ENCODE measurements around the gene KIF26A. TPM values are rescaled to one million over a fixed set of nuclear protein-coding genes. Genes with fewer than 3 reads are reported as not detected.

Gene KIF26A
- total and polyA plus RNA-seq, 2 donors (not counting 1 experiment from before 2014, with no cell fraction given) = 0.15 TPM; not detected in 1

GRCh38 chr14:104158827-104159798 lies 20.7 kb downstream of the KIF26A start:
- H3K4me2 ChIP-seq (replicated peaks; ENCODE audit: low read depth, low read length, poor library complexity, severe bottlenecking) = no peak overlapping the region
- ChIA-PET CTCF (no interaction called here), POLR2A (no interaction called here)
- no peak overlapping the region for H3K4me3 ChIP-seq (ENCODE audit: control extremely low read depth in 1 of 5, extremely low read depth in 1 of 5, insufficient read depth in 1 of 5, low read depth in 2 of 5, low read length in 4 of 5)
- no peak overlapping the region for H3K9ac ChIP-seq (ENCODE audit: low read length)
- no peaks in the 10 kb centered on the region for H3K36me3 ChIP-seq (replicated peaks in 1 of 2; ENCODE audit: control extremely low read depth in 1 of 2, control insufficient read depth in 1 of 2, extremely low read depth in 1 of 2, insufficient read depth in 2 of 2, low read length in 1 of 2)
- no peaks in the 10 kb centered on the region for H3K79me2 ChIP-seq (ENCODE audit: control insufficient read depth, insufficient read depth, low read length)
- H3K4me1 ChIP-seq (ENCODE audit: control insufficient read depth in 2 of 2, insufficient read depth in 2 of 2, low read length in 2 of 2) = no peaks in the 10 kb centered on the region
- no peaks in the 10 kb centered on the region for H3K9me3 ChIP-seq (ENCODE audit: control extremely low read depth in 1 of 3, control insufficient read depth in 2 of 3, insufficient read depth in 1 of 3, low read length in 2 of 3)
- no peaks in the 10 kb centered on the region for H4K20me1 ChIP-seq (ENCODE audit: control insufficient read depth, insufficient read depth, low read length, poor library complexity, severe bottlenecking)
- no peak overlapping the region for H2AFZ ChIP-seq (ENCODE audit: insufficient read depth, low read depth, low read length, poor library complexity, severe bottlenecking)
- Mint-ChIP-seq H3K9me3 (ENCODE audit: insufficient read depth) (no peaks in the 10 kb centered on the region), H3K27ac (no peak overlapping the region), H3K4me3 (no peak overlapping the region), H3K27me3 (no peaks in the 10 kb centered on the region), H3K4me1 (no peaks in the 10 kb centered on the region)
- no peak for ATAC-seq (ENCODE audit: low read depth)
- no peak for TF ChIP-seq EZH2 (IDR thresholded peaks at IDR 0.05; ENCODE audit: borderline replicate concordance, insufficient read depth, low read depth, low read length, poor library complexity, severe bottlenecking)
- TF ChIP-seq CTCF (IDR thresholded peaks at IDR 0.05) = no peak
- 87% methylated on average over 51 of the region's 51 CpGs for WGBS (ENCODE audit: insufficient coverage)
- no peak overlapping the region for H3K27ac ChIP-seq (ENCODE audit: low read length in 2 of 2)
- intact Hi-C loops (cut with micrococcal nuclease) = no loop called here
- DNase-seq = no peak
- no peaks in the 10 kb centered on the region for H3K27me3 ChIP-seq (replicated peaks in 1 of 4; ENCODE audit: control extremely low read depth in 1 of 4, control insufficient read depth in 3 of 4, insufficient read depth in 4 of 4, low read length in 3 of 4)

GRCh38 chr14:104159990-104160389 lies 21.6 kb downstream of the KIF26A start:
- Histone ChIP-seq H3K4me3 (ENCODE audit: control extremely low read depth in 1 of 5, extremely low read depth in 1 of 5, insufficient read depth in 1 of 5, low read depth in 2 of 5, low read length in 4 of 5) (no peak overlapping the region), H3K9ac (ENCODE audit: low read length) (no peak overlapping the region), H3K4me2 (replicated peaks; ENCODE audit: low read depth, low read length, poor library complexity, severe bottlenecking) (no peak overlapping the region), H2AFZ (ENCODE audit: insufficient read depth, low read depth, low read length, poor library complexity, severe bottlenecking) (no peak overlapping the region), H3K79me2 (ENCODE audit: control insufficient read depth, insufficient read depth, low read length) (no peaks in the 10 kb centered on the region), H3K27ac (ENCODE audit: low read length in 2 of 2) (no peak overlapping the region), H4K20me1 (ENCODE audit: control insufficient read depth, insufficient read depth, low read length, poor library complexity, severe bottlenecking) (no peaks in the 10 kb centered on the region), H3K27me3 (replicated peaks in 1 of 4; ENCODE audit: control extremely low read depth in 1 of 4, control insufficient read depth in 3 of 4, insufficient read depth in 4 of 4, low read length in 3 of 4) (no peaks in the 10 kb centered on the region), H3K36me3 (replicated peaks in 1 of 2; ENCODE audit: control extremely low read depth in 1 of 2, control insufficient read depth in 1 of 2, extremely low read depth in 1 of 2, insufficient read depth in 2 of 2, low read length in 1 of 2) (no peaks in the 10 kb centered on the region), H3K9me3 (ENCODE audit: control extremely low read depth in 1 of 3, control insufficient read depth in 2 of 3, insufficient read depth in 1 of 3, low read length in 2 of 3) (no peaks in the 10 kb centered on the region), H3K4me1 (ENCODE audit: control insufficient read depth in 2 of 2, insufficient read depth in 2 of 2, low read length in 2 of 2) (no peaks in the 10 kb centered on the region)
- Mint-ChIP-seq H3K27ac (no peak overlapping the region), H3K27me3 (no peaks in the 10 kb centered on the region), H3K4me1 (no peaks in the 10 kb centered on the region), H3K9me3 (ENCODE audit: insufficient read depth) (no peaks in the 10 kb centered on the region), H3K4me3 (no peak overlapping the region)
- POLR2A ChIA-PET = no interaction called here
- TF ChIP-seq CTCF (IDR thresholded peaks at IDR 0.05) (no peak), EZH2 (IDR thresholded peaks at IDR 0.05; ENCODE audit: borderline replicate concordance, insufficient read depth, low read depth, low read length, poor library complexity, severe bottlenecking) (no peak)
- ATAC-seq (ENCODE audit: low read depth) = no peak
- CTCF ChIA-PET = no interaction called here
- no peak for DNase-seq
- intact Hi-C loops (cut with micrococcal nuclease) = no loop called here
- 86% methylated on average over 9 of the region's 9 CpGs for WGBS (ENCODE audit: insufficient coverage)
